Heart left ventricle (tissue), 16 donors: ENCODE results near the gene P2RY1. TPM values are rescaled to one million over a fixed set of nuclear protein-coding genes. Genes with fewer than 3 reads are reported as not detected.

Experiments used
- ATAC-seq, 4 donors: fragments of 200-7000 bp; cut with Tn5 transposase; one replicate each; pipeline ENCODE4 v1.9.1; 2020 to 2022; ENCODE audit warnings: moderate library complexity in 4 of 4, mild to moderate bottlenecking in 3 of 4, moderate number of reproducible peaks in 1 of 4
- DNase-seq, 5 donors: peaks; one replicate each; pipeline ENCODE4 v3.0.0-alpha.2; 2020
- H3K27ac ChIP-seq, 12 donors: fragments of 200-600 bp; sonication (generic) in 4 of 12; one replicate each; pipeline versions ENCODE4 v1.5.0 to v1.8.0; 2016 to 2022; ENCODE audit warnings: mild to moderate bottlenecking in 2 of 12
- H3K27me3 ChIP-seq, 9 donors: fragments of 200-600 bp; sonication (generic) in 2 of 9; one replicate each; pipeline versions ENCODE4 v1.5.1 to v1.8.0; 2016 to 2022; ENCODE audit warnings: mild to moderate bottlenecking in 3 of 9
- H3K36me3 ChIP-seq, 9 donors: fragments of 200-600 bp; sonication (generic) in 2 of 9; one replicate each; pipeline versions ENCODE4 v1.5.0 to v1.8.0; 2018 to 2022; ENCODE audit warnings: mild to moderate bottlenecking in 2 of 9
- H3K4me1 ChIP-seq, 12 donors: fragments of 200-600 bp; sonication (generic) in 4 of 12; one replicate each; pipeline versions ENCODE4 v1.5.0 to v1.8.0; 2016 to 2022; ENCODE audit warnings: mild to moderate bottlenecking in 3 of 12
- H3K4me3 ChIP-seq, 12 donors: fragments of 200-600 bp; sonication (generic) in 4 of 12; one replicate each; pipeline versions ENCODE4 v1.5.0 to v1.8.0; 2017 to 2022; ENCODE audit warnings: mild to moderate bottlenecking in 9 of 12, moderate library complexity in 4 of 12
- H3K9me3 ChIP-seq, 12 donors: fragments of 200-600 bp; sonication (generic) in 4 of 12; one replicate each; pipeline versions ENCODE4 v1.5.0 to v1.8.0; 2016 to 2022; ENCODE audit warnings: mild to moderate bottlenecking in 1 of 12
- CTCF ChIP-seq, 12 donors: fragments of 200-600 bp; sonication (generic) in 4 of 12; IDR thresholded peaks; one replicate each; pipeline versions ENCODE4 v1.5.0 to v1.8.0; 2018 to 2022; ENCODE audit warnings: antibody characterized with exemption in 12 of 12, mild to moderate bottlenecking in 5 of 12
- POLR2A ChIP-seq, 2 donors: fragments of 450-650 bp; IDR thresholded peaks; one replicate each; pipeline ENCODE4 v1.6.1; 2017; ENCODE audit warnings: antibody characterized with exemption in 2 of 2, mild to moderate bottlenecking in 2 of 2, moderate library complexity in 2 of 2
- WGBS, 4 donors: extraction: QIAGEN DNeasy Blood & Tissue Kit in 2 of 4; methylation state at CpG; one replicate each; pipeline versions ENCODE4 v1.1.5 to v1.1.7; 2013 to 2018; 5-methylcytosine and 5-hydroxymethylcytosine counted together
- intact Hi-C, 10 donors: fragments of 100-400 bp; cut with DNase I; formaldehyde crosslinking; loops; one replicate each; pipeline versions ENCODE4 v1.11.1 to v1.14.2; 2022
- polyA plus RNA-seq, 2 donors: library from polyadenylated mRNA; stranded (reverse); fragments of 200-250 nt; gene quantifications; one replicate each; pipeline ENCODE4 v1.2.3, GENCODE V29; 2013
- total RNA-seq, 9 donors: library from RNA; depleted of rRNA in 2 of 9; stranded (reverse); fragments of >200 nt in 2 of 9; fragmentation: NEBNext Ultra II Directional in 3 of 9; extraction: Animal tissue kit (Norgen Biotek cat#: 25700) in 3 of 9; gene quantifications; one replicate each; pipeline versions ENCODE4 v1.1.0 to v1.2.4, GENCODE V29; 2016 to 2023
- donor health status: ischemic (EF 13 %, LVEDD 7.1; RV severe dilation, severe dysfunction).
- donor health status: healthy with polysubstance abuse.
- donor health status: DM: no; HTN: yes; CAD: no.
- donor health status: DM: no; HTN: no; CAD: no.
- donor health status: ischemic (EF 25% LVEDD 6.9; RV normal size, moderate dysfunction).
- donor health status: ischemic (EF 25% LVEDD 5.7; RV mildly dilated, moderate dysfunction).
- donor health status: healthy.
- donor health status: DM: yes; HTN: yes; CAD: no.
- donor health status: ischemic (EF 35%, LVEDD 5.7; RV mildly dilated, moderate dysfunction).
- donor health status: nonischemic (EF 11% LVEDD 7.7; RV severe dilation, severe dysfunction).
- donor health status: DM: yes; HTN: yes; CAD: no.
- donor health status: PGD.
- donor health status: ischemic (EF 29% LVEDD 5.4; RV normal size, mild dysfunction).
- donor health status: nonischemic (EF 23%, LVEDD 6.1; RV moderate dilation, normal function).

Gene P2RY1
- total and polyA plus RNA-seq, 11 donors, result 1.1 to 8.4 (median 5.1) TPM

- no peak overlapping the region for H3K27ac ChIP-seq
- 63 to 100% (median 95%) methylated on average over 2 of the region's 2 CpGs for WGBS, 4 donors
- no peaks in the 10 kb centered on the region for H3K36me3 ChIP-seq
- TF ChIP-seq CTCF (IDR thresholded peaks at IDR 0.05) (no peak), POLR2A (IDR thresholded peaks at IDR 0.05) (no peak)
- no peaks in the 10 kb centered on the region for H3K4me1 ChIP-seq
- intact Hi-C loops, result no loop called here
- ATAC-seq (no peak), DNase-seq (no peak)
- H3K4me3 ChIP-seq, result no peak overlapping the region
- H3K9me3 ChIP-seq, result no peaks in the 10 kb centered on the region
- no peaks in the 10 kb centered on the region for H3K27me3 ChIP-seq
These were observed 44.9 kb downstream of the P2RY1 start for GRCh38 chr3:152879790-152880174.

GRCh38 chr3:152885076-152885475, 50.1 kb downstream of the P2RY1 start:
- Histone ChIP-seq H3K36me3 (no peaks in the 10 kb centered on the region), H3K27me3 (no peaks in the 10 kb centered on the region), H3K4me3 (no peak overlapping the region), H3K9me3 (no peaks in the 10 kb centered on the region), H3K4me1 (peaks cover 0 to 3% (median 0%) of the 10 kb centered on the region in 12 donors), H3K27ac (no peak overlapping the region)
- intact Hi-C loops, result no loop called here
- ATAC-seq, result no peak
- TF ChIP-seq POLR2A (IDR thresholded peaks at IDR 0.05) (no peak), CTCF (IDR thresholded peaks at IDR 0.05) (no peak)
- no peak for DNase-seq
- 42 to 89% (median 84%) methylated on average over 1 of the region's 1 CpG for WGBS, 4 donors
